ENCODE measurements around the gene CYSTM1. TPM values are rescaled to one million over a fixed set of nuclear protein-coding genes. Genes with fewer than 3 reads are reported as not detected.

The CYSTM1 gene
- total RNA-seq, 1 donor from 2014 or later = 11.4 TPM

DNA sequence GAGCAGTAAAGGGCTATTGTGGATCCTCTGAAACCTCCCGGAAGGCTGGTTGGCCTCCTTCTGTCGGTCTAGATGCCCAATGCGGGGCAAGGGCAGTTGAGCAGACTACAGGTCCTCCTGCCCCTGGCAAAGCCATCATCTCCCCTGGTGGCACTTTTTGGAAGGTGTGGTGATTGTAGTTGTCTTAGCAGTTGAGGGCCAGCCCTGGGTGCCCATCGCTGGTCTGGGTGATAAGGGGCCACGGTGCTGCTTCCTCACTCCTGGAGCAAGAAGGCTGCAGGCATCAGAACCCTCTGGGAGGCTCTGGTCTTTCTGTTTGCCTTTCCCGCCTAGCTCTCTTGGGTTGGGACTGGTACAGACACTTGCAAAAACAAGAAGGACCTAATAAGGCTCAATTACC lies 63.8 kb downstream of the CYSTM1 start:
- ATAC-seq = no peak

DNA sequence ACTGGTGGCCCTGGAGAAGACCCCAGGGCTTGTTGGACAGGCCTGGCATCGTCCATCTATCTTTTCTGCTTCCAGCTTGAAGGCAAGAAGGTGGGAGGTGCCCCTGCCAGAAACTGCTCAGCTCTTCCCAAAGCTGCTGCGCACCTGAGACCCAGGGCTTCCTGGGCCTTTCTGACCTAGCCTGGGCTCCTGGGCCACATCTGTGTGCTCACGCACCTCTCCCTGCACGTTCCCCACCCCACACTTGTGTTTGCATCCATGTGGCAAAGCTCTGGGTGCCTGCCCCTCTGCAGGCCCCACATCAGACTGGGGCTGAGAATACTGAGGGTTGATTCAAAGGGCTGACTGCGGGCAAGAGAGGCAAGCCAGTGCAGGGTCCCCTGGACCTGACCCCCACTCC lies 64.5 kb downstream of the CYSTM1 start:
- ATAC-seq = no peak

DNA sequence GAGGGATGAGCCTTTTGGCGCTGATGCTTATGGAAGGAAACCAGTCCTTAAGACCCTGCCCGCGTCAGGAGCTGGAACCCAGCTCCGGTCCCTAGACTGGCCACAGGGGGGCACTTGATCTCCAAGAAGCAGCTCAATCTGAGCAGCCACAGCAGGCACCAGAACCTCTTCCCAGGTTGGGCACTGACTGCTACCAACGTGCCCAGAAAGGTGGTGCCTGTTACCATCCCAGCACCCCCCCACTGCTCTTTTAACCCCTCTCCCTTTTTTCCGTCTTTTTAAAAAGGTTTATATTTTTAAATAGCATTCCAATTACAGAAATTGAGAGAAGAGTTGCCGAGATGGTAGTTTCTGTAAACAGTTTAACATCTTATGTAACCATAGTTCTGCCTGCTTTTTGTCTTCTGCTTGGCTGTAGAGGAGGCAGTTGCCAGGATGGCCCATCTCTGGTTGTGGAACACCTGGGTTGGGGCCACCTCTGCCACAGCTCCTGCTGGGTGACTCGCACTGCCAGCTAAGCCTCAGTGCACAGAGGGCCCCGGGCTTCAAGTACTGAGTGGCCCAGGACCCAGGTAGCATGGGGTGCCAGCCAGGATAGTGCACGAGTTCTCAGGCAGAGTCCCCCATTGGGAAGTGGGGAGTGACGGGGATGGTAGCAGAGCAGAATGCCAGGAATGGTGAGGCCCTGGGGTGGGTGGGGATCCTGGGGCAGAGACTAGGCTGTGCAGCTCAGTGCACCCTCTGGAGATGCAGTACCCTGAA lies 65.1 kb downstream of the CYSTM1 start:
- ATAC-seq = peak; percentile 26

GRCh38 chr5:140240987-140241706 lies 66.2 kb downstream of the CYSTM1 start:
- ATAC-seq = peak; percentile 57

GRCh38 chr5:140242099-140242498 lies 67.1 kb downstream of the CYSTM1 start:
- no peak for ATAC-seq

DNA sequence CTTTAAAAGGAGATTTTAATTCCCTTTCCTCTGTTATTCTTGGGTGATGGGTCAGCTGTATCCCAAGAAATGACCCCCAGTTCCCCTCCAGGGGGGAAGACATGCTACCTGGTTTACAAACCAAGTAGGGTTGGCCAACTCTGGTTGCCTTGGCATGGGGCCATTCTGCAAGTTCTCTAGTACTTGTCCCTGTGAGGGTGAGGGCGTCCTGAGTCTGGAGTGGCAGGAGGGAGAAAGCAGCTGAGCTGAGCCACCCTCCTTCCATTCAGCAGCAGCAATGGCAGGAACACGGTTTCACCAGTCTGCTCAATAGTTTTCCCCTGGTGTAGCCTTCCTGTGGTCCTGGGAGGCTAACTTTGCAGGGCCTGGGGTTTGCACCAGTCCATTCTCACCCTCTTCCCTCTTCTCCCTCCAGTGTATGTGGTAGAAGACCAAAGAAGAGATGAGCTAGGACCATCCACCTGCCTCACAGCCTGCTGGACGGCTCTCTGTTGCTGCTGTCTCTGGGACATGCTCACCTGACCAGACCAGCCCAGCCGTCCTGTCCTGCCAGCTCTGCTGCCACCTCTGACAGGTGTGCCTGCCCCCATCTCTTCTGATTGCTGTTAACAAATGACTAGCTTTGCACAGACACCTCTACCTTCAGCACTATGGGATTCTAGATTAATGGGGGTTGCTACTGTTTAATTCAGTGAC lies 68.0 kb downstream of the CYSTM1 start:
- ATAC-seq = peak; percentile 19

- no peak for ATAC-seq
These were observed 68.8 kb downstream of the CYSTM1 start for GRCh38 chr5:140243706-140244250.

DNA sequence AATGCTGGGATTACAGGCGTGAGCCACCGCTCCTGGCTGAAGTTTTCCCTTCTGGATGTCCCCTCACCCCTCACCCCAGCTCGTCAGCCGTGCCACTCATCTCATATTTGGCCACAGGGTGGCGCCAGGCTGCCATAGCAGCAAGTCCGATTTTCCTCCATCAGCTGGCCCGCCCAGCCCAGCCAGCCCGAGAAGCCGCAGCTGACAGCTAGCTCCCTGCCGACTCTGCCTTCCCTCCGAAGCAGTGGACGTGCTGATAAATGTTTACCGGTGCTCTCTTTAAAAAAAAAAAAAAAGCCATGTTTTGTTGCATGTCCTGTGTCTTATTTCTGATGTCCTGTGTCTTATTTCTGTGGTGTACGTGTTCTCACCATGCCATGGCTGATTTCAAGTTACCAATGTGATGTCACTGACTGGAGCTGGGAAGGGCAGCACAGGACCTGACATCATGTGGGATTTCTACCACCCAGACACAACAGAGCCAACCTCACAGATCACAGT lies 69.6 kb downstream of the CYSTM1 start:
- peak; percentile 73 for ATAC-seq

DNA sequence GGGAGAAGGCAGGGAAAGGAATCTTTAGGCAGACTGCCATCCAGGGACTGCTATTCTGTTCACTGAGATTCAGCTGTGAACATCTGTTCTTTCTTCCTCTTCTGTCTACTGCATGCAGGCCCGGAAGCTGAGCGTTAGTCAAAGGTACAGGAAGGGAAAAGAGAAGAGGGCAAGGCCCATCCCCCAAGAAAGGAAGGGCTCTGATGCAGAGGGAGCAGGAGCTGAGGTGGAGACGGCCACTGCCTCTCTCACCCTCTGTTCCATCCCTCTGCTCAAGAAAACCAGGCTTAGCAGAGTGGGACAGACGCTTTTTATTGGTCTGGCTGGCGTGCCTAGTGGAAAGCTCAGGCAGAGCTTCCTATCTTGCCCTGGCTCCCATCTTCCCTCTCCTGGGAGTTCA lies 70.4 kb downstream of the CYSTM1 start:
- no peak for ATAC-seq

DNA sequence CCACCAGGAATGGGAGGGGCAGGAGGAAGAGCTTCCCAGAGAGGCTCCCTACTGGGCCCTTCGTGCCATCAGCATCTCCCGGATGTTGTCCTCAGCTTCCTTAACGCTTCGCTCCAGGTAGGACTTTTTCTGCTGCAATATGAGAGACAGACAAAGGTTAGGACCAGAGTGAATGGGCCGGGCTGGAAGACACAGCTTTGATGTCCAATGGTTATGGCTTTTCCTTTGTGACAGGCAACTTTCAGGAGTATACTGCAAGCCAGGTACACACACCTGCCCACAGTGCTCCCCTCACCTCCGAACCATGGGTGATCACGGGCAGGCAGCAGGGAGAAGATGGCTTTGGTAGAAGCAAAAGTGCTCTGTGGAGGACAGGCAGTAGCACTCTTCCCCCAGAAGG lies 70.9 kb downstream of the CYSTM1 start:
- no peak for ATAC-seq

GRCh38 chr5:140246378-140247122 lies 71.6 kb downstream of the CYSTM1 start:
- no peak for ATAC-seq

GRCh38 chr5:140248414-140248813 lies 73.4 kb downstream of the CYSTM1 start:
- ATAC-seq = no peak

- ATAC-seq = no peak
These were observed 74.5 kb downstream of the CYSTM1 start for GRCh38 chr5:140249536-140249935.

DNA sequence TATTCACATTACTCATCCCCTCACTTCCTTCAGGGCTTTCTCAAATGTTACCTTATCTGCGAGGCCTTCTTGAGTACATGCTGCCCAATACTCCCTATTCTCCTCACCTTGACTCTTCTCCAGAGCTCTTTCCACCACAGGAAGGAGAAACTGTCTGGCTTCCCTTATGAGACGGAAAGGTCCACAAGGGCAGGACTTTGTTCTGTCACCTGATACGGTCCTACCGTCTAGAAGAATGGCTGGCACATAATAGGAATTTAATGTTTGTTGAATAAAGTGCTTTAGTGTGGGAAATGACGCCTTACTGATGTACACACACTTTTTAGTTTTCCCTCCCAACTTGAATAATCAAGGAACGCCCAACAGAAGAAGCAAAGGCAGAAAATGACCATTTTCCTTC lies 75.4 kb downstream of the CYSTM1 start:
- ATAC-seq = no peak

DNA sequence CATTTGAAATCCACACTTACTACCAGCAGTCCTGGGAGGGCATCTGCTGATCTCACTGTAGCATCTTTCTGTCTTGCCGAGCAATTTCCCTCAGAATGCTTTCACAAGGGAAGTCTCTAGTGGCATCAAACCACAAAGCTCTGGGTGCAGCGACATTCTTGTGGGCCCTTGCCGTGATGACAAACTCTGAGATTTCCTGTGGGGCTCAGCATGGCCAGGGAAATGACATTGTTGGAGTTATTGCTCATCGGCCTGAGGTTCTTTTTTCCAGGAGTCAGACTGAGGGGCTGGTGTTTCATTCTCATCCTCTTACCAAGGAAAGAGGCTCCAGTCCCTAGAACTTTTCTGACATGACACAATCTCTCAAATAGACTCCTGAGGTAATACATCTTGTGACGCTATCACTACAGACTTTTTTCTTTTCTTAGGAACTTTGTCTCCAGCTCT lies 76.6 kb downstream of the CYSTM1 start:
- peak; percentile 17 for ATAC-seq

GRCh38 chr5:140252470-140253126 lies 77.6 kb downstream of the CYSTM1 start:
- ATAC-seq = no peak

DNA sequence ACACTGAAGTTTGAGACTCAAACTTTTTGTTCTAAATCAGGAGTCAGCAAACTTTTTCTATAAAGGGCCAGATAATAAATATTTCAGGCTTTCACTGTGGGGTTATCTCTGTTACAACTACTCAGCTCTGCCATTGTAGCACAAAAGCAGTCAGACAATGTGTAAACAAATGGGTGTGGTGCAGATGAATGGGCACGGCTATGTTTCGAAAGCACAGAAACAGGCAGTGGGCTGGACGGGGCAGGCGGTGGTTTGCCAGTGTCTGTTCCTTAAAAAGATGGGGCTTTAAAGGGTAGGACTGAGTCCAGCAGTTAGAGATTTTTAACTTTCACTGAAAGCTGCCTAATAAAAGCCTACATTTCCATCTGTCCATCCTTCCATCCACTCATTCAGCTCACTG lies 79.0 kb downstream of the CYSTM1 start:
- ATAC-seq = peak; percentile 80

- ATAC-seq = no peak
These were observed 80.6 kb downstream of the CYSTM1 start for GRCh38 chr5:140255460-140256157.

DNA sequence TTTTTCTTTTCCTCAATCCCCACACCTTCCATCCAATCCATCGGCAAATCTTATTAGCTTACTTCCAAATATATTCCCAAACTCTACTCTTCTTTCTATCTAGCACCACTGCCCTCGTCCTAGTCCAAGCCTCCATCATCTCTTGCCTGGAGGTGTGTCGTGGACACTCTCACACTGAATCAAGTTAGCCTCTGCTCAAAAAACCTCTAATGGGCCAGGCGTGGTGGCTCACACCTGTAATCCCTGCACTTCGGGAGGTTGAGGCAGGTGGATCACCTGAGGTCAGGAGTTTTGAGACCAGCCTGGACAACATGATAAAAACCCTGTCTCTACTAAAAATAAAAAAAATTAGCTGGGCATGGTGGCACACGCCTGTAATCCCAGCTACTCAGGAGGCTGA lies 81.7 kb downstream of the CYSTM1 start:
- ATAC-seq = no peak

DNA sequence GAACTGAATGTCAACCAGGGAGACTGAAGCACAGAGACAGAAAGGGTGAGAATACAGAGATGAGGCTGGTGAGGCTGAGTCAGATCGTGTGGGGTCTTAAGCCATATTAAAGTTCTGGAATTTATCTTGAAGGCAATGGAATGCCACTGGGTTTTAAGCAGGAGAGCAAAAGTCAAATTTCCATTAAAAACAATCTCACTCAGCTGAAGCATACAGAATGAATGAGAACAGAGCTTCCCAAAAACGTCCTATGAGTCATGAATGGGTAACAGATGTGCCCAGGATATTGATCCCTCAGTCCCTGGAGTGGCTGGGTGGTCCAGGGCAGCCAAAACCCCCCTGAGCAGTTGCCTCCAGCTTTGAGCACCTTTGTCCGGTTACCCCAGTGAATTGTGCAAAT lies 83.0 kb downstream of the CYSTM1 start:
- ATAC-seq = no peak

DNA sequence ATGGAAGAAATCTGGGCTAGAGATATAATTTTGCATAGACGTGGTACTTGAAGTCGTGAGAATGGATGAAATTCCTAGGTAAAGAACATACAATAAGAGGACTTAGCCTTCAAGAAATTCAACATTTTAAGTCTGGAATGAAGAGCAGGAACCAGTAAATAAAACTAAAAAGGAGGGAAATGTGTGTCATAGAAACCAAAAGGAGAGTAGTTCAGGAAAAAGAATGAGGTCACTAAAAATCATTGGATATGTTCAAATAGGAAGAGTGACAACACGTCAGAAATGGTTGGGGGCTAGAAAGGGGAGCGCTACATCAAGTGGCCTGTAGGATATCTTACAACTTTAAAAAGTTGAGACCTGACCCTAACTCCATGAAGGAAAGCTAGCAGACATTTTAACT lies 83.9 kb downstream of the CYSTM1 start:
- no peak for ATAC-seq

Data from esophagus mucosa (tissue), 1 donor.